ENCODE data around the gene DGKH.

- TF ChIP-seq, protein P1, sequence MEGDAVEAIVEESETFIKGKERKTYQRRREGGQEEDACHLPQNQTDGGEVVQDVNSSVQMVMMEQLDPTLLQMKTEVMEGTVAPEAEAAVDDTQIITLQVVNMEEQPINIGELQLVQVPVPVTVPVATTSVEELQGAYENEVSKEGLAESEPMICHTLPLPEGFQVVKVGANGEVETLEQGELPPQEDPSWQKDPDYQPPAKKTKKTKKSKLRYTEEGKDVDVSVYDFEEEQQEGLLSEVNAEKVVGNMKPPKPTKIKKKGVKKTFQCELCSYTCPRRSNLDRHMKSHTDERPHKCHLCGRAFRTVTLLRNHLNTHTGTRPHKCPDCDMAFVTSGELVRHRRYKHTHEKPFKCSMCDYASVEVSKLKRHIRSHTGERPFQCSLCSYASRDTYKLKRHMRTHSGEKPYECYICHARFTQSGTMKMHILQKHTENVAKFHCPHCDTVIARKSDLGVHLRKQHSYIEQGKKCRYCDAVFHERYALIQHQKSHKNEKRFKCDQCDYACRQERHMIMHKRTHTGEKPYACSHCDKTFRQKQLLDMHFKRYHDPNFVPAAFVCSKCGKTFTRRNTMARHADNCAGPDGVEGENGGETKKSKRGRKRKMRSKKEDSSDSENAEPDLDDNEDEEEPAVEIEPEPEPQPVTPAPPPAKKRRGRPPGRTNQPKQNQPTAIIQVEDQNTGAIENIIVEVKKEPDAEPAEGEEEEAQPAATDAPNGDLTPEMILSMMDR (IDR thresholded peaks at IDR 0.05; ENCODE audit: low read length), result no peak
- no peak for TF ChIP-seq EZH2 (optimal IDR thresholded peaks at IDR 0.05; ENCODE audit: low read depth, low read length)
Measured at GRCh38 chr13:42280537-42280936, 232.1 kb downstream of the DGKH start.
